Measurements from ENCODE around the gene SLC7A6OS.

The SLC7A6OS gene

GRCh38 chr16:68343137-68343536 lies 32.4 kb upstream of the SLC7A6OS start:
- no peak for DNase-seq

GRCh38 chr16:68342620-68343019 lies 31.9 kb upstream of the SLC7A6OS start:
- DNase-seq = no peak

GRCh38 chr16:68339214-68339613 lies 28.5 kb upstream of the SLC7A6OS start:
- no peak for DNase-seq

GRCh38 chr16:68338326-68339119 lies 27.8 kb upstream of the SLC7A6OS start:
- no peak for DNase-seq

DNA sequence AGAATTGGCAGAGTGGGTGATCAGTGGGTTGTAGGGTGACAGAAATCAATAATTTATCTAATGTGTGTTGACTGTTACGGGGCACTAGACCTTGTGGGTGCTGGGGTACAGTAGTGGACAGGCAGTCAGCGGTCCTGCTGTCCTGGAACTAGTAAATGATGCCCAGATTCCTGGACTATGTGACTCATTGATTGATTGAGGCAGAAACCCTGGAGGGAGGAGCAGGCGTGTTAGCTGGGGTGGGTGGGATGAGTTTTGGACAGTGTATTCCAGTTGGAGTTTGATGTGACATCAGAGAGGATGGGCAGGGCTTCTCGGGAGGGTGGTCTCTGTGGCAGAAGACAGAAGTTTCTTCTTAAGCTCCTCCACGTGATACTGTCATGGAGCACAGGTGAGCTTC lies 24.4 kb upstream of the SLC7A6OS start:
- DNase-seq = no peak

DNA sequence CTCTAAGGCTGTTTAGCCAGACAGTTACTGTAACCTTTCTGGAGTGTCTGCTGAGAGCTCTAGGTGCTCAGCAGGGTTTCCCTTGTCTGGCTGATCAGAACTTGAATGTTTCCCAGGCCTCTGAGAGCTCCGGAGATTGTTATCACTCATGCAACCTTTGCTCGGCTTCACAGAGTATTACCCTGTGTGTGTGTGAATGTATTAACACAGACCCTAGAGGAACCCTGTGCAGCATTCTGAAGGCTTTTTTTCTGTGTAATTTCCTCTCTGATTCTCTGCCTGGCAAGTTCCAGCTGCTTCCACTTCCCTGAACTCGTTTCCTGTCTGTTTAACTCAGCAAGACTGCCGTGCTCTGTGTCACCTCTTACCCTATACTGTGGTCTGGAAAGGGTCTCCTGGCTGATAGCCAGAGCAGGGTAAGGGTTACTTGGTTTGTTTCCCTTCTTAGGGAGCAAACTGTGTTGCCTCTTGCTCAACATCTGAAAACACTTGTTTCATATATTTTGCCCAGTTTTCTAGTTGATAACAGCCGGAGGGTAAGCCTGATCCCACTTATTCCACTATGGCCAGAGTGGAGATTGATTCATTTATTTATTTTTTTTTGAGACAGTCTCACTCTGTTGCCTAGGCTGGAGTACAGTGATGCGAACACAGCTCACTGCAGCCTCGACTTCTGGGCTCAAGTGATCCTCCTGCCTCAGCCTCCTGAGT lies 21.8 kb upstream of the SLC7A6OS start:
- DNase-seq = no peak

GRCh38 chr16:68331879-68332410 lies 21.2 kb upstream of the SLC7A6OS start:
- no peak for DNase-seq

GRCh38 chr16:68328860-68329390 lies 18.2 kb upstream of the SLC7A6OS start:
- no peak for DNase-seq

DNA sequence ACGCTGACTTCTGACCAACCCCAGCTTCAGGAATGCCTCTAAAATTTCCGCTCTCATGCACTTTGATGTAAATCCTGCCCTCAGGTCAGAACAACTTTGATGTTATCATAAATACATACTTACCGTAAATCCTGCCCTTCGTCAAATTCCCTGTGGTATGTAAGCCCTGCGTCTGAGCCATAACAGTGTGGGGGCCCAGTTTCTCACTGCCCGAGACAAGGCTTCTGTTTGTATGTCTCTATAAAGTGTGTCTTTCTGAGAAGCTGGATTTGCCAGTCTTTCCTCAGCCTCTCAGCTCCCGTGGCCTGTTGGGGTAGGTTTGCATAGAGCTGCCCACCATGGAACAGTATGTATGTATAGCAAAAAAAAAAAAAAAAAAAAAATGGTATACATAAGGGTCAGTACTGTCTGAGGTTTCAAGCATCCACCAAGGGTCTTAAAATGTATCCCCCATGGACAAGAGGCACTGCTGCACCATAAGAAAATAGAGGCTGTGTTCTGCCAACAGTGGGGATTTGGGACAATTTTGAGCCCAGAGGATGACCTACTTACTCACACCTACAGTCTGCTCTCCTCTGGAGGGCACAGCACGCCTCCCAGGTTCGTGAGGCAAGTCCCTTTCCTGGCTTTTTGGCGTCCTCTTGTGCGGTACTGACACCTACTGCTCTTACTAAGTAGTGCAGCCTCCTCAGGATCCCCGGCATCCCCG lies 17.6 kb upstream of the SLC7A6OS start:
- peak; percentile 87 for DNase-seq

- no peak for DNase-seq
Observed at GRCh38 chr16:68324780-68325357, 14.1 kb upstream of the SLC7A6OS start.

GRCh38 chr16:68324336-68324735 lies 13.6 kb upstream of the SLC7A6OS start:
- no peak for DNase-seq

DNA sequence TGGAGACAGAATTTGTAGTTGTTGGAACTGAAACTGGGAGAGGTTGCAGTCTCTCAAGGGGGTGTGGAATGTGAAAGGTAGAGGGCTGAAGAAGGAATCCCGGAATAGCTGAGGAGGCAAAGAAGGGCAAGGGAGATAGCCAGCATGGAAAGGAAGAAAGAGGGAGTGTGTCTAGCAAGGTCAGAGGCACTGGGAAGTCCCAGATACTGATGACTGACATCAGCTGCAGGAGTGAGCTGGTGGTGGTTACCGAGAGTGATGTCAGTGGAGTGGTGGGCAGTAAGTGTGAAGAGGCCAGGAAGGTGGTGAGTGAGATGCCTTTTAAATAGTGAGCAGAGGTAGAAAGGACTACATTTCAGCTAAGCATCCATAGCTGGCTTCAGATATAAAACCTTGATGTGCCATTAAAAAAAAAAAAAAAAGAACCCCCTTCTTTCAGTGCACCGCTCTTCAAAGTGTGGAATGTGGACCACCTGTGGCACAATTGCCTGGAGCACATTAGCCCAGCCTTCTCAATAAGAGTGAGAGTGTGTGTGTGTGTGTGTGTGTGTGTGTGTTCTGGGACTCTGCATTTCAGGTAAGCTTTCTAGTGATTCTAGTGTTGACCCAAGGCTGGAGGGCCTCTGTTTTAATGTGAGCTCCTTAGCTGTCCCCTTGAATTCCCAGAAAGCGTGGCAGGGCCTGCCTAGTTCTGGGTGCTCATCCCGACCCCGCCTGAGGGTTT lies 8.6 kb upstream of the SLC7A6OS start:
- peak; percentile 67 for DNase-seq

GRCh38 chr16:68313116-68313515 lies 2.4 kb upstream of the SLC7A6OS start:
- no peak for DNase-seq

DNA sequence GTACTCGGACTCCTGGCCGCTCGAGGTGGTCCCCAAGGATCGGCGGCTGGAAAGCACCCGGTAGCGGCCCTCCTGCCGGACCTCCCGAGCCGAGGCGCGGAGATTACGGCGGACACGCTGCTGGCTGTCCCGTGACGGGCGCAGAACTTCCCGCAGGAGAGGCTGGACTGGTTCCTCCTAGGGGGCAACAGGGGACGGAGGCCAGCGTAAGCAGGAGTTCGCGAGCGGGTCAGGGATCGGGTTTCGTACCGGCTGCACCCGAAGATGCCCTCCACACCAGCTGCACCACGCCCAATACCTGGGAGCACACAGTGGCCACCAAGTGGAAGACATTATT lies 341 bp downstream of the SLC7A6OS start:
- no peak for DNase-seq

DNA sequence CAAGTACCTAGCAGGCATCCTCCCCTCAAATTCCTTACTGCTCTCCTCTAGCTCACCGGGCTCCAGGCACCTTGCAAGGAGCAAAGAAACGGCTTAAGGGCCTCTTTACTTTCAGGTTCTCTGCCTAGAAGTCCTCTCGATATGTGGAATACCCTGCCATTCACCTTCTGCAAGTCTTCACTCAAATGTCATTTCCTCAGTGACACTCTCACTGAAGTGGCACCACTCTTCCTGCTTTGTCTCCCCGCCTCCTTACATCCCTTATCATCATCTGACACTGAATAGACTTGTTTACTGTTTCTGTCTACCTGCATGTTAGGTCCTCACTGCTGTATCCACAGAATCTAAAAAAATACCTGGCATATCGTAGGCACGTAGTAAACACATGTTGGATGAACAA lies 947 bp downstream of the SLC7A6OS start:
- DNase-seq = no peak

DNA sequence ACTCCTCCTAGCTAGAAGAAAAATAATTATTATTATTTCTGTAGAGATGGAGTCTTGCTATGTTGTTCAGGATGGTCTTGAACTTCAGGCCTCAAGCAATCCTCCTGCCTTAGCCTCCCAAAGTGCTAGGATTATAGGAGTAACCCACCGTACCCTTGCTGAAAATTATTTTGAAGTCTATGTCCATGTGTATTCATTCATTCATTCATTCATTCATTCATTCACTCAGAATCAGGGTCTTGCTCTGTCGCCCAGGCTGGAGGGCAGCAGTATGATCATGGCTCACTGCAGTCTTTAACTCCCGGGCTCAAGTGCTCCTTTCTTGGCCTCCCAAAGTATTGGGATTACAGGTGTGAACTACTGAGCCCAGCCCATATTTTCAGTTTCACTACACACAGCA lies 4.1 kb downstream of the SLC7A6OS start:
- no peak for DNase-seq

DNA sequence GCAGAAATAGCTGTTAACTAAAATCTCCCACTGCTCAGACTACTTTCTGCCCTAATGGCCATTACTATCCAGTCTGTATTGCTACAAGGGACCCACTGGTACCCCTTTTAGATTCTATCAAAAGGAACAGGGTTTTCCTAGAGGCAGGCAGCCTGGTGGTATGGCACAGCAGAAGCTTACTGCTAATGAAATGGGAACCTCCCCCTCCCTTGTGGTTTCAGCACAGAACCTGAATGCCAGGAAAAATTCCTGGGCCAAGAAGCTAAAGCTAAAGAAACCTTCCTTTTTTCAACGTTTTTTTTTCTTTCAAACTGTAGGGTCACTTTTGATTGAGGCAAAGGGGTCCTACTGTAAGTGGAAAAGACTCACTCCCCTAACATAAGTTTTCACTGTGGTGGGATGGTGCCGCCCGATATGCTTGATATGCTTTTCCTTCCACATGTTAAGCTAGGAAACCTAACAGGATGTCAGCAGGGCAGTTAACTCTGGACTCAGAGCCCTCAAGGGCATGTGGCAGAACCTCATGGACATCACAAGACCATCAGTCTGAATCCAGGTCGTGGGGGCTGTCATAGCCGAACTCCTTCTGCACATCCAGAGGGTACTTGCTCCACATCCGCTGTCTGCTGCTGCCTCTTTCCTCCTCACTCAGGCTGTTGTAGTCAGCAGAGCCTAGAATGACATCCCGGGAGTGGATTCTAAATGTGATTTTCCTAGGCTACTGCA lies 9.8 kb downstream of the SLC7A6OS start:
- DNase-seq = no peak

- no peak for DNase-seq
Observed at GRCh38 chr16:68299571-68300453, 10.9 kb downstream of the SLC7A6OS start.

DNA sequence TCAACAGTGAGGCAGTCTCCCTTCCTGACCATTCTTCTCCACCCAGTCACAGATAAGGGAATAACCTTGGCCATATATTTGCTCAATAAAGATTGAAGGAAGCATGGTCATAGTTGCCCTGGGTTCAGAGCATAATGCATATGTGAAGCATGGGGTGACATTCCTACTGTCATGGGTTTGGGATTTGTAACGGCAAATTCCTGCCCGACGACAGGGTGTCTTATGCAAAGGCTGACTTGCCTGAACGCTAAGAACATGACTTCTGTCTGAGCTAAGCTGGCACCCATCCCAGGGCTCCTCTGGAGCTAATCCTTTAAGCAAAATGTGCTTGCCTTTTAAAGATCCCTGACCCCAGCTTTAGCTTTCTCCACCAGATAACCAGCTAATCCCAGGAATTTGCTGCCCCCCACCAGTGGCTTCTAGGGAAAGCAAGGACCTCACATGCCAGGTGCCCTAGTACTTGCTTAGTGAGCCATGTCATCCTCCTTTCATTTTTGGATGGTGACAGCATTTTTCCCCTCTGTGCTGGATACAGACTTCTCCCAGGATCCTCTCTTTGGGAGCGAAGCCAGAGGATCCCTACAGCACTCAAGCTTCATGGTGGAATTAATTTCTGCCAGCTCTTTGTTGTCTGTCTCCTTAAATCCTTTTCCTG lies 11.7 kb downstream of the SLC7A6OS start:
- DNase-seq = no peak

GRCh38 chr16:68298312-68298711 lies 12.4 kb downstream of the SLC7A6OS start:
- DNase-seq = no peak

All from activated CD8-positive, alpha-beta memory T cell treated with anti-CD3 and anti-CD28 coated beads for 24 hours (primary cell).